ENCODE measurements around the gene CD200.
"Not testable (repeated sequence)": the region's sequence is repeated elsewhere in the genome, so short reads cannot be mapped to it uniquely, and the experiment has no call there.

Gene CD200

GRCh38 chr3:112391648-112392047 is 58.7 kb downstream of the CD200 start:
- DNase-seq = no peak

GRCh38 chr3:112392393-112393359 is 59.7 kb downstream of the CD200 start:
- no peak for DNase-seq

- DNase-seq = no peak
Observed at GRCh38 chr3:112393360-112393728, 60.4 kb downstream of the CD200 start.

- no peak for DNase-seq
Observed at GRCh38 chr3:112394003-112394640, 61.2 kb downstream of the CD200 start.

GRCh38 chr3:112395181-112395895 is 62.4 kb downstream of the CD200 start:
- no peak for DNase-seq

GRCh38 chr3:112395896-112396290 is 62.9 kb downstream of the CD200 start:
- DNase-seq = no peak

GRCh38 chr3:112397556-112397955 is 64.6 kb downstream of the CD200 start:
- no peak for DNase-seq

- no peak for DNase-seq
Observed at GRCh38 chr3:112399064-112399463, 66.1 kb downstream of the CD200 start.

GRCh38 chr3:112399554-112399953 is 66.6 kb downstream of the CD200 start:
- DNase-seq = not testable (repeated sequence)

- not testable (repeated sequence) for DNase-seq
Observed at GRCh38 chr3:112400317-112400716, 67.4 kb downstream of the CD200 start.

GRCh38 chr3:112401617-112402016 is 68.7 kb downstream of the CD200 start:
- DNase-seq = no peak

GRCh38 chr3:112403103-112403502 is 70.1 kb downstream of the CD200 start:
- no peak for DNase-seq

- not testable (repeated sequence) for DNase-seq
Observed at GRCh38 chr3:112404924-112405549, 72.1 kb downstream of the CD200 start.

GRCh38 chr3:112405845-112406244 is 72.9 kb downstream of the CD200 start:
- DNase-seq = no peak

- no peak for DNase-seq
Observed at GRCh38 chr3:112407214-112407887, 74.4 kb downstream of the CD200 start.

- no peak for DNase-seq
Observed at GRCh38 chr3:112407888-112408702, 75.1 kb downstream of the CD200 start.

GRCh38 chr3:112409041-112409440 is 76.1 kb downstream of the CD200 start:
- no peak for DNase-seq

GRCh38 chr3:112411425-112411824 is 78.5 kb downstream of the CD200 start:
- no peak for DNase-seq
